ENCODE results near the gene WFDC5. TPM values are rescaled to one million over a fixed set of nuclear protein-coding genes. Genes with fewer than 3 reads are reported as not detected.

WFDC5 gene
- total and polyA plus RNA-seq, 9 of the 15 experiments (the other 6 are each of a cell fraction or from before 2014, with no cell fraction given) = not detected

- TF ChIP-seq MCM5 (IDR thresholded peaks at IDR 0.05; ENCODE audit: low read depth) = no peak
- H3K9me1 ChIP-seq (ENCODE audit: control insufficient read depth, insufficient read depth, low read length) = no peaks in the 10 kb centered on the region
- H3K4me2 ChIP-seq (ENCODE audit: insufficient read depth, low read length) = no peak overlapping the region
- no peak overlapping the region for H3K9ac ChIP-seq (ENCODE audit: insufficient read depth in 1 of 2, low read depth in 2 of 2, low read length in 2 of 2)
- intact Hi-C loops (cut with micrococcal nuclease) (no loop called here), in situ Hi-C loops (cut with MboI) (no loop called here)
- WGBS (ENCODE audit: insufficient coverage, low coverage, missing lambda C conversion rate) = 3% methylated on average over 6 of the region's 6 CpGs
- no peaks in the 10 kb centered on the region for H3K9me3 ChIP-seq (replicated peaks; ENCODE audit: control insufficient read depth, insufficient read depth, low read depth, low read length)
- no peaks in the 10 kb centered on the region for H4K20me1 ChIP-seq (replicated peaks; ENCODE audit: control insufficient read depth, insufficient read depth, low read length)
- no peak for ATAC-seq
- no TSS peak for BruUV-seq (replicated peaks)
- peaks cover 0 to 16% of the 10 kb centered on the region in 2 experiments; a peak in 1 of 5 replicates for H3K4me1 ChIP-seq (replicated peaks in 1 of 2; ENCODE audit: control insufficient read depth in 2 of 2, insufficient read depth in 2 of 2, low read length in 2 of 2)
- DNase-seq (ENCODE audit: extremely low read depth in 1 of 4, low spot score in 3 of 4) = no peak
- ChIA-PET CTCF (ENCODE audit: low intra/inter-chr PET ratio) (no interaction called here), POLR2A (interaction anchor here (0.5 to 0.8 kb wide), 2 partner anchors 312 to 1431 kb away, joined by 3 read pairs; no protein-coding TSS in a partner anchor)
- H3K36me3 ChIP-seq (ENCODE audit: control insufficient read depth, insufficient read depth, low read length) = no peaks in the 10 kb centered on the region
- H3K4me3 ChIP-seq = no peak overlapping the region
- FAIRE-seq = no peak
- peaks cover 23 to 37% of the 10 kb centered on the region in 2 experiments for H3K27me3 ChIP-seq (ENCODE audit: control insufficient read depth in 2 of 2, insufficient read depth in 2 of 2, low read length in 2 of 2)
- no peak overlapping the region for H2AFZ ChIP-seq (ENCODE audit: low read depth, low read length)
- no peaks in the 10 kb centered on the region for H3K79me2 ChIP-seq (ENCODE audit: control insufficient read depth, insufficient read depth, low read length)
- H3K27ac ChIP-seq (ENCODE audit: extremely low read depth, low read depth, low read length) = no peak overlapping the region
Measured at GRCh38 chr20:45101333-45101850, 13.6 kb downstream of the WFDC5 start.

DNA sequence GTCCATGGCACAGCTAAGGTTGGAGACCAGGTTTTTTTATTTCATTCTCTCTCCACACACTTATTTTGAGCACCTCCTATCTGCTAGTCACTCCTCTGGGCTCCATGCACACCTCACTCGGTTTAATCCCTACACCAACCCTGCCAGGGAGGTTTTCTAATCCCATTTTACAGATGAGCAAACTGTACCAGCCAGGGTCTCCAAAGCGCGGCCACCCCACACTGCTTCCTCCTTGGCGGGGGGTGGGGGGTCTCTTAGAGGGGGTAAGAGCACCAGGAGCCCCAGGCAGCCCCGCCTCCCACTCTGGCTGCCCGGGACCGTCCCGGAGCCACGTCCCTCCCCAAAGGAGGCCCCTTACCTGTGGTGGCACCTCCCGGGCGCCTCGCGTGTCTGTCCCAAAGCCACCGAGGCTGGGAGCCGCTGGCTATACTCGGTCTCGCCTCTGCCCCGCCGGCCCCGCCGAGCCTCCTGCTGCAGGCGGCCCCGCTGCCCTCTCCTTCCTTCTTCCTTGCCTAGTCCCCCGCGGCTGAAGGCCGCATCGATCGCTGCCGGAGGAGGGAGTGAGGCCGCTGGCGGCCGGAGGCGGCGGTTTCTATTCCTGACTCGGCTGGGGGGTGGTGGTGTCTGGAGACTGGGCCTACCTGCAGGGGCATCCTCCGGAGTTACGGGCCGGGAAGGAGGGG lies 14.3 kb downstream of the WFDC5 start, which contains the start of gene KCNS1:
Gene KCNS1 (minus strand): TSS at position 565 of the 683 bp plus-strand sequence. CDS start 1,891 bp downstream, outside the sequence.
- CTCF ChIA-PET (ENCODE audit: low intra/inter-chr PET ratio) = no interaction called here
- H3K4me3 ChIP-seq = no peak within 1 kb of the TSS

More for the DNA sequence above, 14.3 kb downstream of the WFDC5 start, which contains the start of gene KCNS1:
- Histone ChIP-seq H3K9ac (ENCODE audit: insufficient read depth in 1 of 2, low read depth in 2 of 2, low read length in 2 of 2) (peak within 1 kb of the TSS in 1 of 2 experiments; percentile 41; a peak in 1 of 4 replicates), H3K27me3 (ENCODE audit: control insufficient read depth in 2 of 2, insufficient read depth in 2 of 2, low read length in 2 of 2) (peaks cover 23 to 40% of the 10 kb centered on the region in 2 experiments), H3K9me1 (ENCODE audit: control insufficient read depth, insufficient read depth, low read length) (no peaks in the 10 kb centered on the region), H3K4me1 (replicated peaks in 1 of 2; ENCODE audit: control insufficient read depth in 2 of 2, insufficient read depth in 2 of 2, low read length in 2 of 2) (peaks cover 0 to 16% of the 10 kb centered on the region in 2 experiments; a peak in 1 of 5 replicates), H3K79me2 (ENCODE audit: control insufficient read depth, insufficient read depth, low read length) (no peaks in the 10 kb centered on the region), H4K20me1 (replicated peaks; ENCODE audit: control insufficient read depth, insufficient read depth, low read length) (no peaks in the 10 kb centered on the region), H3K36me3 (ENCODE audit: control insufficient read depth, insufficient read depth, low read length) (no peaks in the 10 kb centered on the region), H2AFZ (ENCODE audit: low read depth, low read length) (no peak within 1 kb of the TSS), H3K4me2 (ENCODE audit: insufficient read depth, low read length) (no peak within 1 kb of the TSS), H3K27ac (ENCODE audit: extremely low read depth, low read depth, low read length) (no peak within 1 kb of the TSS), H3K9me3 (replicated peaks; ENCODE audit: control insufficient read depth, insufficient read depth, low read depth, low read length) (no peaks in the 10 kb centered on the region)
- WGBS (ENCODE audit: insufficient coverage, low coverage, missing lambda C conversion rate) = 1% methylated on average over 27 of the region's 38 CpGs
- POLR2A ChIA-PET = interaction anchor here (0.5 to 0.8 kb wide), 4 partner anchors 66 to 1430 kb away, joined by 3 read pairs; no protein-coding TSS in a partner anchor
- BruUV-seq (replicated peaks) = no TSS peak
- intact Hi-C loops (cut with micrococcal nuclease) (no loop called here), in situ Hi-C loops (cut with MboI) (no loop called here)
- TF ChIP-seq UBTF (IDR thresholded peaks at IDR 0.05; ENCODE audit: borderline replicate concordance in 1 of 2, low read depth in 2 of 2, low read length in 2 of 2) (peak; percentile 68 to 73; a peak in 1 of 4 replicates), CBX2 (IDR thresholded peaks at IDR 0.05; ENCODE audit: insufficient read depth, low read length, poor library complexity, severe bottlenecking) (peak; percentile 48), MECOM (CRISPR knock-in tag; IDR thresholded peaks at IDR 0.05) (no peak)
- peak; percentile 26 to 52 (median 35) for DNase-seq (ENCODE audit: extremely low read depth in 1 of 4, low spot score in 3 of 4)
- ATAC-seq = peak; percentile 86
- FAIRE-seq = no peak

Measured in K562 (cell line).